GOT3 (cell line): ENCODE measurements around the gene KRT79.

Source experiments
- DNase-seq: peaks from one replicate; lab custom pipeline; 2025; ENCODE audit warnings: mixed read lengths; lab: John Stamatoyannopoulos, UW

The KRT79 gene

DNA sequence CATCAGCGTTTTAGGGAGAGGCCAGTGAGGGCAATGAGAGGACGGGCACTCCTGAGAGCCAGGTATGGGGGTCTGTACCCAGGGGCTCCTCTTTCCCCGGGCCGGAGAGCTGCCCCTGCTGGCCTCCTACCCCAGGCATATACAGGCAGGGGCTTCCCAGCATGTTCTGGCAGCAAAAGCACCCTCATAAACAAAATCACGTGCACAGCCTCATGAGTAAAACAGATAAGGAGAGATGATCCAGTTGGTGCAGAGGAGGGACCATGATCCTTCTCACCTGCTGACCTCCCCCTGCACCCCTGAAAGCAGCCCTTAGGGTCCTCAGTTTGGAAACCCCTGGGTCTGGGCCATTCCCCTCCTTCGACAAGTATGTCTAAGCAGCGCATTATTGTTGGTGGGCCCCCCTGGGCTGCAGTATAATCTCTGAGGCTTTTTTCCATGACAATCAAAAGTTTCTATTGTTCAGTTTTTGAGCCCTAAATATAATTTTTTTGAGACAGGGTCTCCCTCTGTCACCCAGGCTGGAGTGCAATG lies 15.2 kb downstream of the KRT79 start:
- no peak for DNase-seq

DNA sequence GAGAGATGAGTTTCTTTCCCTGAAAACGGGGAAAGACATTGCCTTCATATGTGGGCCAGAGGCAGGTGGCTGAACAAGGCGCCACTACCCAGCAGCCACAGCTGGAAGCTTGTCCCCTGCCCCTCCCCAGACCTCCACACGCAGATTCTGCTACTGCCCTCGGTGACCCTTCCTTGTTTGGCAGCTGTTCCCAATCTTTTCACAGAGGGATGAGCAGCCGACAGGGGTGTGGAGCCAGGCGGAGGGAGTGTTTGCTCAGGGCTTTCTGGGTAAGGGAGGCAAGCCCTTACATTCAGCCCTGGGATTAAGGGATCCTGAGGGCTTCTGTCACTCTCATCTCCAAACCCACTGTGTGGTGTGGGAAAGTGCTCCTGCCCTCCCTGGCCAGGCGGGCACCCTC lies 15.7 kb downstream of the KRT79 start:
- no peak for DNase-seq

DNA sequence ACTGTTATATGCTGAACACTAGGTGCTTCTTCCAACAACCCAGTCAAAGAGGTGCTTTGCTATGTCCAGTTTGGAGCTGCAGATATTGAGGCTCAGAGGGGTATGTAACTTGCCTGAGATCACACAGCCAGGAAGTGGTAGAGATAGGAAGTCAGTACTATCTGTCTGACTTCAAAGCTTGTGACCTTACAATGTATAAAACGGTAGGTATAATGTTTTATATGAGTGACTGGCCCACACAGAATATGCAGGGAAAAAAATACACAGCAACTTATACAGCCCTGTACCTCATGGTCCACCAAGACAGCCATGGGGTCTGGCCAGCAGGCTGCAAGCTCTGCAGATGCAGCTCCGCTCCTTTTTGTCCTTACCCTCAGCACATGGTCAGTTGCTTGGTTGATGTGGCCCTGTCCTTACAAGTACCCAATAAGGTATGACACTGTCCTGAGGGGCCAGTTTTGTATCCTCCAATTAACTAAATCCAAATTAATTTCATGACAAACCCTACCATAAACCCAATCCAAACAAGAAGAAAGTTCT lies 16.3 kb downstream of the KRT79 start:
- DNase-seq = no peak

DNA sequence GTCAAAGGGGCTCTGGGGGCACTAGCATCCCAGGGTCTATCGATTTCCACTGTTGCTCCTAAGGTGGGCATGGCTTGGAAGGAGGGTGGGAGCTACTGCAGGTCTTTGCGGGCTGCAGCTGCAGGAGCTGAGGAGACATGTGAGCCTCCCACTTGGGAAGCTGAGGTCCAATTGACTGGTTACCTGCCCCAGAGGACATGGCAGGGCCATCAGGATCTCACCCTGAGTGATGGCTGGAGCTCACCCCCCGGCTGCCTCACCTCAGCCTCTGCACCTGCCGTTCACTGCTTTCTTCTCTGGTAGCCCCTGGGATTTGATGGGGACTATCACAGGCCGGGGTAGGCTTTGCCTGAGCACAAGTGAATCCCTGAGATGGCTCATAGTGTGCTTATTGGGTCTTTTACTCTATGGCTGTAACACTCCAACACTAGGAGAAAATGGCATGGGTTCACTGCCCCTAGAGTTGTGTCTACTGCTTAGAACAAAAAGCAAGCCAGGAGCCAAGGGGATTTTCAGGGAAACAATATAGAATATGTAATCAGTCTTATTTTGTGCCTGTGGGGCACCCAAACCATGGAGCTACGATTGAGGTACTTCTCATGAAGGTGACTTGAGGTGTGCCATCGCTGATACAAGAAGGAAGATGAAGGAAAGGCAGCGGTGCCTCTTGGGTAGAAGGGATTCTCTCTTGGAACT lies 17.0 kb downstream of the KRT79 start:
- no peak for DNase-seq

DNA sequence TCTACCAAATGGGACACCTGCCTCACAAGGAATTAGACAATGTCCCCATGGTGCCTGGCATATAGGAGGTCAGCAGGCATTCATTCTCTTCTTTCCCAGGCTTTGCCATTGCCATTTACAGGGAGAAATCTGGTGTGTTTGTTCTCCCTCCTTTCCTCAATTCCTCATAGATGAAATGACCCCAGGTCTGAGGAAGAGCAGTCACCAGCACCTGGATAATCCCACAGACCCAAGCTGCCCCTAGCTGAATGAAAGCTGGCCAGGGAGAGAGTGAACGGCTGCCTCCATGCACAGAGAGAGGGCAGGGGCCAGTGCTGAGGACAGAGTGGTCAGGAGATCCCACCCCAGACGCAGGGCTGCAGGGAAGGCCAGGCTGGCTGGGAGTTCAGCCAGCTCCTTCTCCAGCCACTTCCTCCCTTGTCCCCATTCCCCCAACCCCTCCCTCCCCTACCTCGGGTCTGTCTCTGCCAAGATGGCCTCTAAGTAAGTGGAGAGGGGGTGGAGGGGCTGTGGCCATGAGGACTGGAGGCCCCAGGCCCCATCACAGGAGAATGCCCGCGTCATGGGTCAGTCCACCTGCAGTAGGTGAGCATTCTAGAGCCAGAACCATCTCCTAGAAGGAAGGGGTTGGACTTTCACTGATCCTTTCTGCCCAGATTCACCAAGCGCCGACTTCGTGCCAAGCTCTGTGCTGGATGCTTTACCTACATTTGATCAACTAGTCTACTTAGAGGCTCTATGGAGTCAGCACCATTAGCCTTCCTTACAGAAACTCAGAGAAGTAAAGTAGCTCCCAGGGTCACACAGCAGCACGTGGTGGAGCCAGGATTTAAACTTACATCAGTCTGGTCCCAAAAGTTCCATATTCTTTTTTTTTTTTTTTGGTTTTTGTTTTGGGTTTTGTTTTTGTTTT lies 18.2 kb downstream of the KRT79 start:
- DNase-seq = no peak

DNA sequence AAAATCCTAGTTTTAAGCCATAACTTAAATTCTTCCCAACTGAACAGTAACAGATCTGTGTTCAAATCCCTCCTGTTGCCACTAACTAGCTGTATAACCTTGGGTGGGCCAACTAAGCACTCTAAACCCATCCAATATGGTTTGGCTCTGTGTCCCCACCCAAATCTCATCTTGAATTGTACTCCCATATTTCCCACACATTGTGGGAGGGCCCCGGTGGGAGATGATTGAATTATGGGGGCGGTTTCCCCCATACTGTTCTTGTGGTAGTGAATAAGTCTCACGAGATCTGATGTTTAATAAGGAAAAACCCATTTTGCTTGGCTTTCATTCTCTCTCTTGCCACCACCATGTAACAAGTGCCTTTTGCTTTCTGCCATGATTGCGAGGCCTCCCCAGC lies 18.9 kb downstream of the KRT79 start:
- no peak for DNase-seq

DNA sequence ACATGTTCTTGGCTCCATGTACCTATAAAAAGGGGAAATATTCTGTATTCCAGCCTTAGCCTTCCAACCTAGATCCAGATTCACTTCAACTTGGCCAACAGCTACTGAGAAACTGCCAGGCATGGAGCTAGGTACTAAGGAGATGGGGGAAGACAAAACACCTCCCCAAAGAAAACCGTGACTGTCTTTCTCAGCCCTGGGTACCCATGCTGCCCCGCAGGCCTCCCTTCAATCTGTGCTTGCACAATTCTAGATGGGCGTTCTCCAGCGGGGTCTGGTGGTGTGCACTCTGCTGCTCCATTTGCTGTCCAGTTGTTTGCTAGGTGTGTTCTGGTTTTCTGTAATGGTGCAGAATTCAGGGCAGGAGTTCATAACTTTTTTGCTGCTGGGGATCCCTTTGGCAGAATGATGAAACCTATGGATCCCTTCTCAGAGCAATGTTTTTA lies 19.4 kb downstream of the KRT79 start:
- no peak for DNase-seq

DNA sequence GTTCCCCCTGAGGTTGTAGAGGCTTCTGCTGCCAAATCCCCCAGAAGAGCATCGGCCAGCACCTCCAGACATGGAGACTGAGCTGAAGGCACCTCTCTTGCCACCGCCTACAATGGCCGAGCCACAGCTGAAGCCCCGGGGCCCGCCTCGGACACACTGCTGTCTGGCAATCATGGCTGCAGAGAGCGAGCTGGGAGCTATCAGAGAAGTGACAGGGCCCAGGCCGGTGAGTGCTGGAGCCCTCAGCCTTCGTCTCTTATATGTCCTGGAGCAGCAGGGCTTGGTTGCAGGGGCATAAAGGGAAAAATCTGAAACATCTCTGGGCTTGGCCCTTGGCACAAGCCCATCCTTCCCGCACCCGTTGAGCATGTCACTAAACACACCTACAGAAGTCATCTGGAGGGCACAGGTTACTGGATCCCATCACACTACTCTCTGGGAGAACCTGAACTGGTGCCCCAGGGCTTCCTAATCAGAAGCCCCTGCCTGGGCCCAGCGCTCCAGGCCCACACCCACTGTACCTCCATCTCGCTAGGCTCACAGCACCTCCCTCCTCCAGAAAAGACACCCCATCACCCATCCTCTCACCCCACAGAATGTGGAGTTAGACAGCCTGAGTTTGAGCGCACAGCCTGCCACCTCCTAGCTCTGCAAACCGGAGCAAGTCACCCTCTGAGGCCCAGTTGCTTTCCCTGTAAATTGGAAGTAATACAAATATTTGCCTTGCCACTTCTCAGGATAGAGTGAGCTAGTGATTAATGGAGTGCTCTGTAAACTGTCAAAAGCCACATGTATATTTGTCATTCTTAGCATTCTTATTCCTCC lies 20.0 kb downstream of the KRT79 start, which contains the start of gene KRT4:
Gene KRT4 (minus strand): TSS at position 232 of the 825 bp plus-strand sequence. CDS start 58 bp downstream, at position 174.
- no peak for DNase-seq

DNA sequence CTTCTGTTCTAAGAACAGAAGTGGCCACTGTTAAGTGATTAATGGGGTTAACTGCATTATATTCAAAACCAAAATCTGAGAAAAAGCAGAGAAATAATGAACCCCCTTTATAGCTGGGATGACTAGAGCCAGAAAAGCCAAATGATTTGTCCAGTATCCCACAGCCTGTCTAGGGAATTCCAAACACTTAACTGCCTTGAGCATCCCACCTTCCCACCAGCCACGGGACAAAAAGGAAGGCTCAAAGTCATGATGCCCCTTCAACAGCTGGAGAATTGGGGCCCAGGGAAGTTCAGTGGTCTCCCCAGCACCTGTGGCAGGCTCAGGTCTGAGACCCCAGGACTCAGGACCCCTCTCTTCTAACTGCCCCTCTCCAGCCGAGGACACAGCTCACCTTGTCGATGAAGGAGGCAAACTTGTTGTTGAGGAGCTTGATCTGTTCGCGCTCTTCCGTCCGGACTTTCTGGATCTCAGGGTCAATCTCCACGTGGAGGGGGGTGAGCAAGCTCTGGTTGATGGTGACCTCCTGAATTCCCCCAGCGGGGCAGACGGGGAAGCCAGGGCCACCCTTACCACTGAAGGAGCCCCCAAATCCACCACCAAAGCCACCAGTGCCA lies 20.8 kb downstream of the KRT79 start:
- DNase-seq = no peak

DNA sequence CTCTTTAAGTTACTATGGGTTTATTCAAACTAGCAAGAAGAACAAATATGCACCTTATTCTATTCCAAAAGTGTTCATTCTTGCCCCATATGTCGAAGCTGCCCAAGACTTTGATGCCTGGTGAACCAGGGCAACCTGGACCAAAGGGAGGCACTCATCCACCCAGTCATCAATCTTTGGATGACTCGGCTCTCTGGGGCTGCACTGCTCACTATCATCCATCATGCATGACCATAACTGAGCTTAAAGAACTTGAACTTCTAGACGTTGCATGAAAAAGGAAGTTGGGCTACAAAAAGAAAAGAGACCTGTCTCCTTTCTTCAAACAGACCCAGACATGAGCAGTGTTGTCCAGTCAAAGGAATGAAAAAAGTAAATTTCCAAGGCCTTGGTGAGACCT lies 21.4 kb downstream of the KRT79 start:
- DNase-seq = no peak

DNA sequence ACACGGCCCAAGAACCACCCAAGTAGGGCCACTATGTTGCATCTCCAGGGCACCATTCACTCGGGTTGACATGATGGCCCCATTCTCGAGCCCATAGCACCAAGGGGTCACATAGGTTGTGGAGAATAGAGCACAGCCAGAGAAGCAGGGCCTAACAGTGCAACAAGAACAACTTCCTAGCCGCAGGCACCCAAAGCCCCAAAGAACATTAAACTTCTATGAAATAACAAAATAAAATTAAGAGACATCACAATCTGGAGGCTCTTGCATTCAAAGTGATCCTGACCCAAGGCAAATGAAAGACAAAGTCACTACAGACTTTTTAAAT lies 22.1 kb downstream of the KRT79 start:
- no peak for DNase-seq

DNA sequence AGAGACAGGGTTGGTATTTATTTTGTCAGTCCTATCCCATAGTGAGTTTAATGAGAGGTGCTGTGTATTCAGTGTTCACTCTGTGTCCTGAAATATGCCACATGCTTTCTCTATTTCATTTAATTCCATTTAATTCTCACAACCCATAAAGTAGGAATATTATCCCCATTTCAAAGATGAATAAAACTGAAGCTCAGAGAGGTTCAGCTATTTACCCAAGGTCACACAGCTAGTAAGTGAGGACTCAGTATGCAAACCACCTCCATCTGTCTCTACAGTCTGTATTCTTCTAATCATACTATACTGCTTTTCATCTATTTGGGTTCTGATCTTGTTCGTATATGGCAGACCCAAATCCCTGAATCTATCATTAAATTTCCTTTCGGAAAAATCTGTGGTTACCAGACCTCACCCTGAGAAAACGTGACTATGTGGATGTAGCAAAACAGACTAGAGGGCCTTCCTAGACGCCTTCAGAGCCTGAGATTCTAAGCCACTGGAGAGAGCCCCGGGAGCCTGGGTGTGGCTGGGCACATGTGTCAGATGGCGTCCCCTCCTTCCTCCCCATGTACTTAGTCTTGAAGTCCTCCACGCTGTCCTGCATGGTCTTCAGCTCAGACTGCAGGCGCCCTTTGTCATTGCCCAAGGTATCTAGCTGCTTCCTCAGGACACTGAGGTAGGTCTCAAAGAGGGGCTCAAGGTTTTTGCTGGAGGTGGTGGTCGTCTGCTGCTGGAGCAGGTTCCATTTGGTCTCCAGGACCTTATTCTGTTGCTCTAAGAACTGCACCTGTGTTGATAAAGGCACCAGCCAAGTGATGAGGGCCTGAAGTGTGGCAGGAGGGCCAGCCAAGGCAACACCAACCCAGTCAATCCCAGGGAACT lies 22.7 kb downstream of the KRT79 start:
- no peak for DNase-seq

DNA sequence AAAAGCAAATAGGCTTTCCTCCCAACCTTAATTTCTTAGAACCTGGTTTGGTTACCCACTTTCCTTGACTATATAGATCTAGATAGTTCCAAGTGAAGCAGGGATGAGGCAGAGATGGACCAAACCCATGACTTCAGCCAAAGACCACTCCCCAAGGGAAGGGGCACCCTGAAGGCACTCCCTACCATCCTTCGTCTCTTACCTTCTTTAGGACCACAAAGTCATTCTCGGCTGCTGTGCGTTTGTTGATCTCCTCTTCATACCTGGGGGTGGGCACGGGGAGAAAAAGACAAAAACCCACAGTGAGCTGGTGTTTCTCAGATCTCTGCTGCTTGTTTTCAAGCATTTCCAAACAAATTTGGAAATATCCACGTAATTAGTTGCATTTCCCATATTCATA lies 23.6 kb downstream of the KRT79 start:
- no peak for DNase-seq

DNA sequence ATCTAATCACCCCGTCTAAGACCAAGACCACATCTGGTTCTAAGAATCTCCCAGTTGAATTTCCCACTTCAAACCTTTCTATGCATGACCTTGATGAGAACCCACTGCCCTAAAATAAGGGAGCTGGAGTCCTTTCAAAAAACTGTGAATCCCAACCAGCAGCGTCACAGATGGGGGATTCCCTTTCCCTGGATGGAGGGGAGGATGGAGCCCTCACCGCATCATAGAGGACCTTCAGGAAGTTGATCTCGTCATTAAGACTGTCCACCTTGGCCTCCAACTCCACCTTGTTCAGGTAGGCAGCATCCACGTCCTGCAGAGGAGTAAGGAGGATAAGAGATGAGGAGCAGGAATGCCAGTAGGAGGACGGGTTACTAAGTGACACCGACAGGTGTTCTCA lies 24.9 kb downstream of the KRT79 start:
- DNase-seq = no peak

DNA sequence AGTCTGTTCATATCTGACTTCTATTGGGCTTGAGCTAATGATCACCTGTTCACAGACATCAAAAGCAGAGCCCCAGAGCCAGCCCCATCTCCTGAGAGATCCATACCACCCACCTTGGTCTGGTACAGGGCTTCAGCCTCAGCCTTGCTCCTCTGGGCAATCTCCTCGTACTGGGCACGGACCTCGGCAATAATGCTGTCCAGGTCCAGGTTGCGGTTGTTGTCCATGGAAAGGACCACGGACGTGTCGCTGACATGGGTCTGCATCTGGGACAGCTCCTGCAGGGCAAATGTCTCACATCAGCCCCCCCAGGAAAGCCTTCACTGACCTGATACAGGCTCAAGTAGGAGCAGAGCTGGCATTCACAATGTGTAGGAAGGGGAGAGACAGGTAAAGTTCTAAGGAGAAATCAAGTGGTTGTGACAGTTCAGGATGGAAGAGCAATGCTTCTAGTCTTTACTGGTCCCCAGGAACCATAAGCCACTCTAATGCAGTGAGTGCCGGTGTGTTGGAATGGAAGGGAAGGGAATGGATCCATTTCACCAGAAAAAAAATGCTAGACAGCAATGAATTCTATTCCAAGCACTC lies 25.4 kb downstream of the KRT79 start:
- no peak for DNase-seq

DNA sequence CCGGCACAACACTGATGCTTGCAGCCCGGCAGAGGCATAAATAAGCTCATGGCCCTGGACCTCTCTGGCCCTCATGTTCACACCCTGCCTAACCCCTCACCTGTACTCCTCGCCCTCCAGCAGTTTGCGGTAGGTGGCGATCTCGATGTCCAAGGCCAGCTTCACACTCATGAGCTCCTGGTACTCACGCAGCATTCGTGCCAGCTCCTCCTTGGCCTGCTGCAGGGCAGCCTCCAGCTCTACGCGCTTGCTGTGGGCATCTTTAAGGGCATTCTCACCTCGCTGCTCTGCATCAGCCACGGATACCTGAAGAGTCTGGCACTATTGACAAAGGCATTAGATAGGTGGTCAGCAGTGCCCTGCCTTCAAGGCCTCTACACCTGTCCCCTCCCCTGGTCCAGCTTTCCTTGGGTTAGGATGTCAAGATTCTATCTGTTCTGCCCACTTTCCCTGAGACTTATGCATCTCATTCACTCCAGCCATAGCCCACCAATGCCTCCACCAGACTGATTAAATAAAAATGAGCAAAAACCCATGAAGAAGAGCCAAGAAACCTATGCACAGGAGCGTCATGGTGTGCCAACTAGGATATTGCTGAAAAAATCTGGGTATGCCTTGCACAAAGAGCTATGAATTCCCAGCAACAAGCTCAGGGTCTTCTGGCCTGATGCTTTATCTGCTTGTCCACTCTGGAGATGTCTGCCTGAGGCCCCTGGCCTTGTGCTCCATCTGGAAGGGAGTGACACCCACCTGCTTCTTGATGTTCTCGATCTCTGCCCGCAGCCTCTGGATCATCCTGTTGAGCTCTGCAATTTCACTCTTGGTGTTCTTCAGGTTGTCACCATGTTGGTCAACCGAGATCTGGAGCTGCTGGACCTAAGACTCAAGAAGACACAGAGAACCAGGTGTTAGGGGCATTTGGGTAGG lies 26.3 kb downstream of the KRT79 start:
- no peak for DNase-seq

DNA sequence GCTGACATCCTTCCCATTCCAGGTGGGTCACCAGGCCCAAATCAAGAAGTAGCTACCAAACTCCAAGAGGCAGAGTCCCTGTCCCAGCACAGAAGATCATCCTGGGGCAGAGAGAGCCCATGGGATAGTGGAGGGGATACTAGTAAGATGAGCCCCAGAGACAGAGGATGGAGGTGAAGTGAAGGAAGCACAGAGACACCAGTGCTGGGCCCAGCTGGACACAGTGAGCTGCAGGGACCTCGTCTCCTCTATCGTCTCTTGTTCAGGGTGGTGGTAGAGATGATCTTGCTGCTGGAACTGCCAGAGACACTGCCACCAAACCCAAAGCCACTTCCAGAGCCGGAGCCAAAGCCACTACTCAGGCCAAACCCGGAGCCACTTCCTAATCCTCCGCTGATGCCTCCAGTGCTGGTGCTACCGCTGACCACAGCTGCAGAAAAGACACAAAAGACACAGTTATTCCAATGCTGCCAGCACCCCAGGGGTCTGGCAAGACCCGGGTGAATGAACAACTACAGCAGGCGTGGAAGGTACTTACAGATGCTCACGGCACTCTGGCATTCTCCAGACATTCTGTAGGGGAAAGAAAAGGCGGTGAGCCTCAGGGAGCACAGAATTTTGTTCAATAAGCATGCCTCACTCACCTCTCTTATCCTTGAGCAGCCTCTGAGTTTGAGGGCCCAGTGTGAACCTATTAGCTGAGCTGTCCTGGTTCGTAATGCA lies 27.1 kb downstream of the KRT79 start:
- DNase-seq = no peak

DNA sequence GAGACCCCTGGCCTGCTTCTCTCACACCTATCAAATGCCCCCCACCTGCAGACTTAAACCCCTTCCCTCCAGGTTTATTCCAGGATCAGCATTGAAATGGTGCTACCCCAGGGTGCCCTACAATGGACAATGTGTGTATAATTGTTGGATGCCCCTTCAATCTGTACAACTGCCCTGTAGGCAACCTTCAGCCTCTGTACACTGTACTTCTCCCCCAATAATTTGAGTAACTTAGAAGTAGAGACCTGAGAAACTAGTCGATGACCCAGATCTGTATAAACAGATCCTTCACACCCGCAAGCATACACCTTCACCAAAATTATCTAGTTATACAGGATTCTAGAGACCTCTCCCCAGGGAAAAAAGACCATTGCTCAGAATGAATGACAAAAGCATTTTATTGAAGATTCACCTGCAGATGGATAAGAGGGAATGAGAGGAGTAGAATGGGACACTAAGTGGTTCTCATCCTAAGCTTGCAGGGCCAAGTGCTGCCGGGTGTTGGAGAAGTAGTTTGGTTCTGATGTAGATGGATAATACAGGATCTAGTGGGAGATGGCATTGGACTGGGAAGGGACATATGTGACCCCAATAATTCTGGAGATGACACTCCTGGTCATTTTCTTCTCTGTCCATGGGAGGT lies 27.8 kb downstream of the KRT79 start:
- no peak for DNase-seq
